Epithelial cell of esophagus (primary cell): ENCODE measurements around the gene PCNT.

Experiments
- DNase-seq: peaks from one replicate; pipeline ENCODE4 v3.0.0; 2010; ENCODE audit warnings: low read depth
- H3K4me3 ChIP-seq: 2 replicates; pipeline ENCODE4 v1.5.1; 2011; ENCODE audit warnings: mild to moderate bottlenecking, low read length, control low read depth
- TF ChIP-seq, protein P1 (sequence below): IDR thresholded peaks from 2 replicates; pipeline ENCODE4 v1.5.1; 2011; ENCODE audit warnings: low read depth, mild to moderate bottlenecking, low read length, control low read depth, inconsistent platforms; ENCODE audit not compliant: insufficient read depth; ENCODE audit errors: missing control alignments

Gene PCNT

DNA sequence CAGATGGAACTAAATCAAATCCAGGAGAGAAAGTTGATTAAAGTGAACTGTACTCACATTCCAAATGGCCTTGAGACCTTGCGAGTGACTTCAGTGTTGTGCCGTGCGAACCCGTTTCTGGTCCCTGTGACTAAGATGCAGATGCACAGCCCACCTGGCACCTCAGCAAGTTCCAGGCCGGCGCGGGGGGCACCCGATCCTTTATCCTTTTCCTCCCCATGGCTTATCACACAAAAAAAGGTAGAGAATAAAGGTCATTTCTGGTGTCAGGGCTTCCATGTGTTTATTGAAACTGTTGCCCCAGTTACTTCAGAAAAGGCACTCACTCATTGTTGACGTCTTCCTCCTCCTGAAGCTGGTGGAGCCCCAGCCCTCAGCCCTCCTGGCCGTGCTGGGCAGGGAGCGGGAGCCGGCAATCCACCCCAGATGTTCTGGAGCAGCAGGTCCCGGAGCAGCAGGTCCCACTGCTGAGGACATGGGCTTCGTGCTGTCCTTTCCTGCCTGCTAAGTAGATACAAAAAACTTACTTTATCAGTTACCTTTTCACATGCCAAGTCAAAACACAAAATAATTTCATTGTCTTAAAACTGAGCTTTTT lies 53.0 kb downstream of the PCNT start:
- TF ChIP-seq, protein P1, sequence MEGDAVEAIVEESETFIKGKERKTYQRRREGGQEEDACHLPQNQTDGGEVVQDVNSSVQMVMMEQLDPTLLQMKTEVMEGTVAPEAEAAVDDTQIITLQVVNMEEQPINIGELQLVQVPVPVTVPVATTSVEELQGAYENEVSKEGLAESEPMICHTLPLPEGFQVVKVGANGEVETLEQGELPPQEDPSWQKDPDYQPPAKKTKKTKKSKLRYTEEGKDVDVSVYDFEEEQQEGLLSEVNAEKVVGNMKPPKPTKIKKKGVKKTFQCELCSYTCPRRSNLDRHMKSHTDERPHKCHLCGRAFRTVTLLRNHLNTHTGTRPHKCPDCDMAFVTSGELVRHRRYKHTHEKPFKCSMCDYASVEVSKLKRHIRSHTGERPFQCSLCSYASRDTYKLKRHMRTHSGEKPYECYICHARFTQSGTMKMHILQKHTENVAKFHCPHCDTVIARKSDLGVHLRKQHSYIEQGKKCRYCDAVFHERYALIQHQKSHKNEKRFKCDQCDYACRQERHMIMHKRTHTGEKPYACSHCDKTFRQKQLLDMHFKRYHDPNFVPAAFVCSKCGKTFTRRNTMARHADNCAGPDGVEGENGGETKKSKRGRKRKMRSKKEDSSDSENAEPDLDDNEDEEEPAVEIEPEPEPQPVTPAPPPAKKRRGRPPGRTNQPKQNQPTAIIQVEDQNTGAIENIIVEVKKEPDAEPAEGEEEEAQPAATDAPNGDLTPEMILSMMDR: no peak
- H3K4me3 ChIP-seq: no peak overlapping the region
- no peak for DNase-seq

DNA sequence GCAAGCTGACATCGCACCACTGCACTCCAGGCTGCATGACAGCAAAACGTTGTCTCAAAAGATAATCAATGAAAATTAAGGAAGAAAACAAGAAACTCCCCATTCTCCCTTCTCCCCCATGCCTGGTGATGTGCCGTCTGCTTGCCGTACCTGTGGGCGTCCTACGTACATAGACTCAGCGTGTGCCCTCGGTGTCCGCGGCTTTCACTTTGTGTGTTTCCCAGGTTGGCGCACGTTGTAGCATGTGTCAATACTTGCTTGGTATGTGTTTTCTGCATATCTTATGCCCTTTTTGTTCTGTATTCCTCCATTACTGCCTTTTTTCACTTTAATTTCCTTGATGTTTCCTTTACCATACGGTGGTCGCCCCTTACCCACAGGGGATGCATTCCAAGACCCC lies 53.8 kb downstream of the PCNT start:
- DNase-seq: peak; percentile 56
- no peak overlapping the region for H3K4me3 ChIP-seq
- TF ChIP-seq, protein P1: no peak

DNA sequence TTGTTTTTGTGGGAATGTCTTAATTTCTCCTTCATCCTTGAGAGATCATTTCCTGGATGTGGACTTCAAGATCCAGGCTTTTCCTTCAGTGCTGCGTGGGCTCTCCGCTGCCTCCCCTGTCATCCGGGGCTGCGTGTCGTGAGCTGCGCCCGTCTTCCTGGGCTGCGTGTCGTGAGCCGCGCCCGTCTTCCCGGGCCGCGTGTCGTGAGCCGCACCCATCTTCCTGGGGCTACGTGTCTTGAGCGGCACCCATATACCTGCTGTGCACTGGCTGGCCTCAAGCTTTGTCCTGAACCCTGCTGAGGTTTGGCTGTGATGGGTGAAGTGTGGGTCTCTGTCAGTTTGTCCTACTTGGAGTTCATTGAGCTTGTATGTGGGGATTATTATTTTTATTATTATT lies 55.1 kb downstream of the PCNT start:
- DNase-seq: no peak
- H3K4me3 ChIP-seq: no peak overlapping the region
- TF ChIP-seq, protein P1: no peak

DNA sequence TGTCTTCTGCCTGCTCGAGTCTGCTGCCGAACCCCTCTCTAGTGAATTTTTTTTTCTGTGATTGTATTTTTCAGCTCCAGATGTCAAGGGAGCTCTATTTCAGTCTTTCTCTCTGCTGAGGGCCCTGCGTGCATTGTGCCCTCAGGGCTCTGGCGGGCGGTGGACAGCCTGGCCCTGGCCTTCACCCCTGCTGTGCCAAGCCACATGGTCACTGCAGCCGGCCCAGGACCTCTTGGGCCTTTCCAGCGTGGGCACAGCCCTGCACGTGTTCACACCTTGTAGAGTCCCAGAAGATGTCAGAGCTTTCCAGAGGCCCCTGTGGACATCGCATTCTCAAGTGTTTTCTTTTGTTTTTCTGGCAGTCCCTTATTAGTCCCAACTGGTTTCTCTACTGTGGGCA lies 55.7 kb downstream of the PCNT start:
- DNase-seq: no peak
- H3K4me3 ChIP-seq: no peak overlapping the region
- TF ChIP-seq, protein P1: no peak

DNA sequence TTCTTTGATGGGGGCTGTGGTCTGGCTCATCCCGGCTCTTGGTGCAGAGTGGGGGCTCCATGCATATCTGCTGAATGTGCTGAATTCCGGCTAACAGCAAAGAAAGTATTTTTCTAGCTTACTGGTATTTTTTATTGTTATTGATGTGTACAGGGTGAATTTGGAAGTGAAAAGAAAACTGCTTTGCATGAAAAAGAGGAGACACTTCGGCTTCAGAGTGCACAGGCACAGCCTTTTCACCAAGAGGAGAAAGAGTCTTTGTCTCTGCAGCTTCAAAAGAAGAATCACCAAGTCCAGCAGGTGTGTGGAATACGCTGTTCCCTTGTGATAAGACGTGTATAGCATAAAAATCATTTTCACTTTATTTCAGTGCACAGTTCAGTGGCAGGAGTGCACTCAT lies 57.6 kb downstream of the PCNT start:
- TF ChIP-seq, protein P1: no peak
- DNase-seq: no peak
- no peak overlapping the region for H3K4me3 ChIP-seq

DNA sequence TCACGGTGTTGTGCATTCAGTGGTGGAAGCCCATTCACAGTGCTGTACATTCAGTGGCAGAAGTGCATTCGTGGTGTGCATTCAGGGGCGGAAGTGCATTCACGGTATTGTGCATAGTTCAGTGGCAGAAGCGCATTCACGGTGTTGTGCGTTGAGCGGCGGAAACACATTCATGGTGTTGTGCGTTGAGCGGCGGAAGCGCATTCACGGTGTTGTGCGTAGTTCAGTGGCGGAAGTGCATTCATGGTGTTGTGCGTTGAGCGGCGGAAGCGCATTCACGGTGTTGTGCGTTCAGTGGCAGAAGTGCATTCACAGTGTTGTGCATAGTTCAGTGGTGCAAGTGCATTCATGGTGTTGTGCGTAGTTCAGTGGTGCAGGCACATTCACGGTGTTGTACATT lies 60.6 kb downstream of the PCNT start:
- no peak overlapping the region for H3K4me3 ChIP-seq
- TF ChIP-seq, protein P1: no peak
- DNase-seq: no peak

DNA sequence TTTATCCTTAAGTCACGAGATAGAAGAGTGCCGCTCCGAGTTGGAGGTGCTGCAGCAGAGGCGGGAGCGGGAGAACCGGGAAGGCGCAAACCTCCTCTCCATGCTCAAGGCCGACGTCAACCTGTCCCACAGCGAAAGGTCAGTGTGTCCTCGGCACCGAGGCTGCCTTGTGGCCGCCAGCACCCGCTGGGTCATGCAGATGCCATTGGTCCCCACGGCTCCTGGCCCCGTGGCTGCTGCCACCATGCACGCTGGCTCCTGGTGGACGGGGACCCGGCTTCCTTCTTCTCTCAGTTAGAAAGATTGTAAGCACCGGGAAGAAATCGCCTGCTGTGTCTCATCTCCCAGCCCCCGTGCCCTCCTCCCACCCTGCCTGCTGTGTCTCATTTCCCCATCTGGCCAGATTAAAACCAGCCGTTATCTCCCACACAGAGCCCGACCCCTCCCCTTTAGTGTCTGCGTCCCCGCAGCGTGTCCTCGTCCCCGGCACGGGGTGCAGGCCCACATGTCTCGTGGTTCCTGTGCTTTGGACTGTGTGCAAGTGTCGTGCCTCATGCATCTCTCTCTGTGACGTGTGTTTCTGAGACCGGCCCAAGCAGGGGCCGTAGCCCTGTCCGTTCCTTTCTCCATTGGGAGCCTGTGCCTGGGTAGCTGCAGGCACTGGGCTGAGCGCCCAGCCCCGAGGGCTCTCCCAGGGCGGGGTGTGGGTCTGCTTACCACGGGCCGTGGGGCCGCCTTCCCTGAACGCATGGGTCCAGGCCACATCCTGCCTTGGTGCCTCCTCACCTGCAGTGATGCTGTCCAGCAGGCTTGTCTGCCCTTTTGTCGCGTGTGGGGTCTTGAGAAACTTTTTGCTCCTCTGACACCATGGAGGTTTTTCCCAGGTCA lies 62.1 kb downstream of the PCNT start:
- no peak overlapping the region for H3K4me3 ChIP-seq
- TF ChIP-seq, protein P1: no peak

More for the DNA sequence above, 62.1 kb downstream of the PCNT start:
- DNase-seq: no peak
